GM03348 (cell line): ENCODE measurements around the gene DUOX1.

Experiments used
- DNase-seq: peaks from one replicate; pipeline ENCODE4 v3.0.0; 2012; ENCODE audit warnings: low spot score

The DUOX1 gene

DNA sequence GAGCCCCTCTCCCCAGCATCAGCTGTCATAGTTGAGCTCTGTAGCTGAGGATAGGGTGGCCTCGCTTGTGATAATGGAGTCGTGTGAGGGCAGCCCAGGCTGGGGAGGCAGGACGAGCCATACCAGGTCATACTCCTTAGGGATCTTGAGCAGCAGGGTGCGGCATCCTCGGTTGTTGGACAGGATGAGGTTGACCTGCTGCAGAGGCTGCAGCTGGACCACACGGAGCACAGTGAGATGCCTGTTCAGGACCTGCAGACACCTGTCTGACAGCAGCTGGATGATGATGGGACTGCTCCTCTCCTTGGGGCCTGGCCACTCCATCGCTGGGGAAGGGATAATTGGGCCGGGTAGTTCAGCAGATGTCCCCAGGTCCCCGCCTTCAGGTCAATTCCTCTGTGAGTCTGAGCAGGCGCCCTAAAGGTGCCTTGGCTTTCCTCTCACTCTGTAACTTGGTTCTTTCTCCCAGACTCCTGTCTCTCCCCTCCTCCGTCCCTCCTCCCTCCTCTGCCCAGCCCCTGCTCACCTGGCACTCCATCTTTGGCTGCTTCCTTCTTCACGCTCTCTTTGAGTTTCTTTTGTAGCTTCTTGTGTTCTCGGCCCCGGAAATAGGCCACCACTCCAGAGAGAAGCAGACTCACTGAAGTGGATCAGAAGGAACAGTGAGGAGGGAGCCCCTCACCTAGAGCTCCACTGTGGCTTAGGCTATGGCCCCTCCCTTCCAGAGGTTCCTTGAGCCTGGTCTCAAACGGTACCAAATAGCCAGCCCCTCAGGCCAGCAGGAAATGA lies 23.6 kb upstream of the DUOX1 start:
- no peak for DNase-seq

DNA sequence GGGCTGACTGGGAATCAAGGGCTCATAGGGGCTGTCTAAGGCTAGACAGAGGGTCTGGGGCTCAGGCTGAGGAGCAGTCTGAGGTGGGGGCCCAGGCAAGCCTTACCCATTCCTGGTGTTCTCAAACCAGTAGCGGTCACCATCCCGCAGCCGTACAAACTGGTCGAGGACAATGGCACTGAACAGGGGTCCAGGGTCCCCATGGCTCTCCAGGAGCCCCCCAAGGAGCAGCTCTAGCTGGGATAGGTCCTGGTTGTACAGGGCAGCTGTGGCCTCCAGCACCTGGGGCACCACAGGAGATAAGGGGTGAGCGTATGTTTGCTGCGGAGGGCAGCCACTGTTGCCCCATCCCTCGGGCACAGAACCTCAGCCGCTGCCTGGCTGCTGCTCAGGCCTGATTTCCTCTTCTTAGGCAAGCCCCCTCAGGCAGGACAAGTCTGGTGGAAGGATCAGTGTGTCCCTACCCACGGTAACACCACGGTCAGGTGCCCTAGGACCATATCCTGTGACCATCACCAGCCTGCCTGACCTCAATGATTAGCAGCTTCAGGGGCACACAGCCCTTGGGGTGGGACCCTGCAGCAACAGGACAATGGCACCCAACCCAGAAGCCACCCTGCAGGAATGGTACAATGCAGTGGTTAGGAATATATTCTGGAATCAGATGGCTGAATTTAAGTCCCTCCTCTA lies 21.7 kb upstream of the DUOX1 start:
- DNase-seq, result no peak

- DNase-seq, result no peak
These were observed 19.5 kb upstream of the DUOX1 start for GRCh38 chr15:45110256-45110820.

DNA sequence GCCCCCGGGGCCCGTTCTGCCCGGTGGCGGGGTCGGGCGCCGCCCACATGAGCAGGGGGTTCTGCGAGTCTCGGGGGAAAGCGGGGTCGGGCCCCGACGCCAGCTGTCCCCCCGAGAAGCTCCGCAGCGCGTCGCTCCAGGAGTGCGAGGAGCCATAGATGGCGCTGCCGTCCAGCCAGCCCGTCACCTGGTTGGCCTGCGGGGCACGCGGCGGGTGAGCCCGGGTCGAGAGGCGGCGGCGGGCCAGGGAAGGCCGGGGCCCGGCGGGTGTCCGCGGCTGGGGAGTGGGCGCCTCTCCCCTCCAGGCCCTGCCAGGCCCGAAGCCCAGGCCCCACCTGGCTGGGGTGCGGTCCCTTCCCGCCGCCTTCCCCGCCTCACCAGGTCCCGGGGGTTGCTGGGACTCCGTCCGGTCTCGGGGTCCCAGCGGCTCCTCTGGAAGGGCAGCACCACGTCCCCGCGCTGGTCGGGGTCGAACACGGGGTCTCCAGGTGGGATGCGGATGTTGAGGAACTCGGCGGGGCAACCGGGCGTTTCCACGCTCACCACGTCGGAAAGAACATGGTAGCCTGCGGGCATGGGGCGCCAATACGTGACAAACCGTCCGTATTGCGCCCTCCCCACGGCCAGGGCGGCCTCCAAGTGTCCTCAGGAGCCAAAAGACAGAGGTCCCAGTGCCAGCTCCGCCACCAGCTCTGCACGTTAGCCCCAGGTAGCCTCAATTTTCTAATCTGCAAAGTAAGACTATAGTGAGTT lies 18.2 kb upstream of the DUOX1 start:
- no peak for DNase-seq

GRCh38 chr15:45112143-45112590 lies 17.6 kb upstream of the DUOX1 start:
- no peak for DNase-seq

DNA sequence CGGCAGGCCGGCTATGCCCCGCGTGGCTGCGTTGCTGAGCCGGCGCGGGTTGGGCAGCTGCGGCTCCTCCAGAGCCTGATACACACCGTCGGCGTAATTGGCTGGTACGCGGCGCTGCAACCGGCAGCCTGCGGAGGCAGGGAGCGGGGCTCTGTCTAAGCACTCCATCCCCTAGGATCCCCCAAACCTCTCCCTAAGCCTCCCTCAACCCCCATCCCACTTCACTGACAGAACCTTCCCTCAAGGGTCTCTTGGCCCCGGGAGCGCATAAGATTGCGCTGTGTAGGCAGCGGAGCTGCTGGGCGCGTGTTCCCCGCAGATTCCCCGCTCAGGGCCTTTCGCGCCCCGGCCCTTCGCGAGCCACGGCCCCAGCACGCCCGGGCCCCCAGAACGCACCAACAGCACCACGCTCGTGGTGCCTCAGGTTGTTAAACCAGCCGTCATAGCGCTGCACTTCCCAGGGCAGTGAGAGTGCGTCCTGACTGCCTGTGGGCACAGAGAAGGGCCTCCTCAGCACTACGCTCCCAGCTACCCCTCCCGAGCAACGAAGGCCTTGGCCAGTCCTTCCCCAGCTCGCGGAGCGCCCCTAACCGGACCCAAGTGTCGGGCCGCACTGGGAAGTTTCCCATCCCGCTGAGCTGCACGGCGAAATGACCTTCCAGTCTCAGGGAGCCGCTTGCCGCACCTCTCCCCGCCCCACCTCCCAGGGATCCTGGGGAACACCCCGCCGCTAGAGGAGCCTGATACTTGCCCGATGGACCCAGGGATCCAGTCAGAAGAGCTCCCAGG lies 17.0 kb upstream of the DUOX1 start:
- no peak for DNase-seq

DNA sequence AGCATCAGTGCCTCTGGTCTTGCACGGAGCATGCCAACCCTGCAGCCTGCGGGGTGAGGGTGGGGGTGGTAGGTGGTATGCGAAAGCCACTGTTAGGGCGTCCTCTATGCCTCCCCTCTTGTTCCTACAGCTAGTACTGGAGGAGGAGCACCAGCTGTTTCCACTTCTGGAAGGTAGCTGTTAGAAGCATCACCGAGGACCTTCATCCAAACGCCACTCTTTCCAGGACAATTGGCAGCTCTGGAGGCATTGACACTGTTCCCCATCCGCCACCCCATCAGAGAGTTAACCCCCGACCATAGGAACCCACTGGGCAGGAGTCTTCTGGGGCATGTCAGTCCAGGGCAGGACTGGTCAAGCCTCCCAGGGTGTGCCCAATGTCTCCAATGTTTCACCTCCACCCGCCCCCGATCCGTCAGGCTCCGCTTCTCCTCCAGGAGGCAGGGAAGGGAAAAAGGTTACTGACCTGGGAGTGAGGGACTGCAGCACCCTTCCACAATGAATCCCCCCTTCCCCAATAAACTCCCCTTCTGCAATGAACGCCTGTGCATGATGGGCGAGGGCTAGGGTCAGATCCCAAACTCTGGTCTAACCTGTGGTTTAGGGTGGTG lies 16.3 kb upstream of the DUOX1 start:
- no peak for DNase-seq

DNA sequence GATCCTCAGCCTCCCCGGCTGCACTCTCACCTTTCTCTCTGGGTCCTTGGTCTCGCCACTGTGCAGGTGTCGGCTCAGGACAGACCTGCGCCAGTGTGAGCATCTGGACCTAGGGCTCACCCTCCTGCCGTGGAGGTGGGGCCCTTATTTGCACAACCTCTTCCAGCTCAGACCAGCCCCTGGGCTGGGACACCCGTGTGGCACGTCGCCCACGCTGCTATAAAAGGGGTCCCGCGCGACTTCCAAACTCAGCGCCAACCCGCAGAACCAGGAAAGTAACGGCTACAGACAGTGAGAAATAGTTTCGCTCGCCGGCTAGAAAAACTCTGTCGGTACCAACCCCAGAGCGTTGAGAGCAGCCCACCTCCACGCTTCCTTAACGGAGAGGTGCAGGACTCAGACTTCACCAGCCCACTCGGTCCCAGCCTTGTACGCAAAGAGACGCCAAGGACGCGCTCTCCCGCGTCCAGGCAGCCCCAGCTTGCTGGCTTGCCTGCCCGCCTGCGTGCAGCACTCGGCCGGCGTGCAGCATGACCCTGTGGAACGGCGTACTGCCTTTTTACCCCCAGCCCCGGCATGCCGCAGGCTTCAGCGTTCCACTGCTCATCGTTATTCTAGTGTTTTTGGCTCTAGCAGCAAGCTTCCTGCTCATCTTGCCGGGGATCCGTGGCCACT lies 15.6 kb upstream of the DUOX1 start, which contains the start of the genes DUOX2 and DUOXA2:
TSS of gene DUOX2 (minus strand) at position 97 of the 675 bp plus-strand sequence. CDS start 761 bp downstream, outside the sequence.
TSS of gene DUOXA2 (plus strand) at position 251 of the 675 bp plus-strand sequence. CDS start at position 531, 280 bp downstream.
- peak; percentile 35 for DNase-seq

DNA sequence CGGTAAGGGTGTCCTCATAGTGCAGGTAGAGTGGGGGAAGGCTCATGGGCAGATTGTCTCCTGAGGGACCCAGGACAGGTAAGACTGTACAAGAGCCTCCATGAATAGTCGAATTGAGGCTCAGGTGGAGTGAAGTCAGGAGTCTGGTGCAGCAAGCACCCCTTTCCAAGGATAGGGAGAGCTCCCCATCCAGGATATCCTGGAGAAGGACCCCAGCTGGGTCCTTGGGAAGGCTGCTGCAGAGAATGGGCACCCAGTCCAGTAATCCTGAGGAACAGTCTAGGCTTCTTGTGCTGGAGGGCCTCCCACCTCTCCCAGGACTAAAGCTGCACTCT lies 15.1 kb upstream of the DUOX1 start:
- DNase-seq, result no peak

GRCh38 chr15:45115312-45115820 lies 14.4 kb upstream of the DUOX1 start:
- DNase-seq, result no peak

GRCh38 chr15:45116006-45116481 lies 13.8 kb upstream of the DUOX1 start:
- DNase-seq, result no peak

DNA sequence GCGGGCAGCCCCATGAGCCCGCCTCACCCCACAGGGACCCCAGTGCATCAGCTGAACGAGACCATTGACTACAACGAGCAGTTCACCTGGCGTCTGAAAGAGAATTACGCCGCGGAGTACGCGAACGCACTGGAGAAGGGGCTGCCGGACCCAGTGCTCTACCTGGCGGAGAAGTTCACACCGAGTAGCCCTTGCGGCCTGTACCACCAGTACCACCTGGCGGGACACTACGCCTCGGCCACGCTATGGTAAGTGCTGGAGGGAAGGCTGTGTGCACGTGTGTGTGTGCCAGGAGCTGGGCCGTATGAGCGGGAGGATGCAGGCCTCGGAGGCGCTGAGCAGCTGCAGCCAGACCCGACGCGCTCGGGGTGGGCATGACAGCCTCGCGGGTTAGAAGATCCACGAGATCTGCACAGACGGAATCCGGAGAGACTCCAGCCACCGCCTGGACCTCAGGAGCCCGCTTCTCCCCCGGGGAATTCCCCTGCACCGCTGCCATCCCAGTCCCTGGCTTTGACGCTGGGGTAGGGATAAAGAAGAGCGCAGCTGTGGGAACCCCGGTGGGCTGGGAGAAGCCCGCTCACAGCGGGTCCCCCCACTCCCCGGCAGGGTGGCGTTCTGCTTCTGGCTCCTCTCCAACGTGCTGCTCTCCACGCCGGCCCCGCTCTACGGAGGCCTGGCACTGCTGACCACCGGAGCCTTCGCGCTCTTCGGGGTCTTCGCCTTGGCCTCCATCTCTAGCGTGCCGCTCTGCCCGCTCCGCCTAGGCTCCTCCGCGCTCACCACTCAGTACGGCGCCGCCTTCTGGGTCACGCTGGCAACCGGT lies 13.1 kb upstream of the DUOX1 start:
- no peak for DNase-seq

- no peak for DNase-seq
These were observed 12.3 kb upstream of the DUOX1 start for GRCh38 chr15:45117308-45118130.

GRCh38 chr15:45118131-45118588 lies 11.6 kb upstream of the DUOX1 start:
- DNase-seq, result peak; percentile 97

DNA sequence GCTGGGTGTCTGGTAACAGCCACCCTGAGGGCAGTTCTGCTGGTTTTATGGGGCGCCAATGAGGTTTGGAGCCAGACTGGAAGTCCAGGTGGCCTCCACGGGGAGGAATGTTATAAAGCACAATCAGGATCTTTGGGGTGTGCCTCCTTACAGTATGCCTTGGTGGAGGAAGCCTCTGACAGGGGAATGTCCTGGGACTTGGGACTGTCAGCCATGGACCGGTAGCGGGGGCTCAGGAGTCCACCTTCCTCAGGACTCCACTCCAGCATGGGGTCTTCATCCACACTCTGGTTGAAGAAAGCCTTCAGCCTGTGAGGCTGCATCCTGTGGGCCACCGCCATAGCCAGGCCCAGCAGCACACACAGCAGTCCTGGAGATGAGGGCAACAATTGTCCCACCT lies 10.8 kb upstream of the DUOX1 start:
- DNase-seq, result no peak

DNA sequence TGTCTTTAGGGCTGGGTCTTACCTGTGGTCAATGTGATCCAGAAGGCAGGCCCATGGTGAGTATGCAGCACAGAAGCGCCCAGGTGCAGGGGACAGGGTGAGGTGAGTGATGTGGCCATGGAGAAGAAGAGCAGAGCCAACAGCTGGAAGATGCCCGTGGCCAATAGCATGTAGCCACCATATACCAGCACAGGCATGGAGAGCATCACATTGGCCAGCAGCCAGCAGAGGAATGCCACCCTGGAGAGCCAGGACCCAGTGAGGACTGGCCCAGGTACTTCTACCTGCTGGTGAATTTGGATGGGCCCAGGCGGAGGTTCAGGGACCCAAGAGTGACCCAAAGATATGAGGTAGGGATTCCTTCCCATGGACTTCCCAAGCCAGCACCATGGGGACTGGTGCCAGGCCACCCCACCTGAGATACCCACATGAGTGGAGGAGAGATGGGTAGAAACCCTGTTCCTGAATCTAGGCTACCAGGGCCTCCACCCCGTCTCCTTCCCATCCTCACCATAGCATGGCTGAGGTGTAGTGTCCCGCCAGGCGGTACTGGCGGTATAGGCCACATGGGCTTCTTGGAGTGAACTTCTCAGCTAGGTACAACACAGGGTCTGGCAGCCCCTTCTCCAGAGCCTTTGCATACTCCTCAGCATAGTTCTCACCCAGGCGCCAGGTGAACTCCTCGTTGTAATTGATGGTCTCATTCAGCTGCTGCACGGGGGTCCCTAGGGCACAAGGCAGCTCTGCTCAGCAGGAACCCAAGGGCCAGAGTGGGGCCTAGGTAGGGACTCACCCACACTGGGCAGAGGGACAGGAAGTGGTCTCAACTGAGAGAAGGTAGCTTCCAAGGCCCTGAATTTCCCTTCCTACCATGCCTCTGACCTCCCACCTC lies 9.5 kb upstream of the DUOX1 start:
- no peak for DNase-seq

GRCh38 chr15:45121020-45121419 lies 8.8 kb upstream of the DUOX1 start:
- no peak for DNase-seq
